GM19043 (cell line): Measurements from ENCODE around the gene DLL3.
"Not testable (repeated sequence)": the region's sequence is repeated elsewhere in the genome, so short reads cannot be mapped to it uniquely, and the experiment has no call there.

ENCODE experiments used
- ATAC-seq: cut with Tn5 transposase; IDR thresholded peaks from one replicate; pipeline ENCODE4 v1.9.1; 2021; ENCODE audit warnings: low read depth; ENCODE audit not compliant: unreplicated experiment

The DLL3 gene, protein sequence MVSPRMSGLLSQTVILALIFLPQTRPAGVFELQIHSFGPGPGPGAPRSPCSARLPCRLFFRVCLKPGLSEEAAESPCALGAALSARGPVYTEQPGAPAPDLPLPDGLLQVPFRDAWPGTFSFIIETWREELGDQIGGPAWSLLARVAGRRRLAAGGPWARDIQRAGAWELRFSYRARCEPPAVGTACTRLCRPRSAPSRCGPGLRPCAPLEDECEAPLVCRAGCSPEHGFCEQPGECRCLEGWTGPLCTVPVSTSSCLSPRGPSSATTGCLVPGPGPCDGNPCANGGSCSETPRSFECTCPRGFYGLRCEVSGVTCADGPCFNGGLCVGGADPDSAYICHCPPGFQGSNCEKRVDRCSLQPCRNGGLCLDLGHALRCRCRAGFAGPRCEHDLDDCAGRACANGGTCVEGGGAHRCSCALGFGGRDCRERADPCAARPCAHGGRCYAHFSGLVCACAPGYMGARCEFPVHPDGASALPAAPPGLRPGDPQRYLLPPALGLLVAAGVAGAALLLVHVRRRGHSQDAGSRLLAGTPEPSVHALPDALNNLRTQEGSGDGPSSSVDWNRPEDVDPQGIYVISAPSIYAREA

DNA sequence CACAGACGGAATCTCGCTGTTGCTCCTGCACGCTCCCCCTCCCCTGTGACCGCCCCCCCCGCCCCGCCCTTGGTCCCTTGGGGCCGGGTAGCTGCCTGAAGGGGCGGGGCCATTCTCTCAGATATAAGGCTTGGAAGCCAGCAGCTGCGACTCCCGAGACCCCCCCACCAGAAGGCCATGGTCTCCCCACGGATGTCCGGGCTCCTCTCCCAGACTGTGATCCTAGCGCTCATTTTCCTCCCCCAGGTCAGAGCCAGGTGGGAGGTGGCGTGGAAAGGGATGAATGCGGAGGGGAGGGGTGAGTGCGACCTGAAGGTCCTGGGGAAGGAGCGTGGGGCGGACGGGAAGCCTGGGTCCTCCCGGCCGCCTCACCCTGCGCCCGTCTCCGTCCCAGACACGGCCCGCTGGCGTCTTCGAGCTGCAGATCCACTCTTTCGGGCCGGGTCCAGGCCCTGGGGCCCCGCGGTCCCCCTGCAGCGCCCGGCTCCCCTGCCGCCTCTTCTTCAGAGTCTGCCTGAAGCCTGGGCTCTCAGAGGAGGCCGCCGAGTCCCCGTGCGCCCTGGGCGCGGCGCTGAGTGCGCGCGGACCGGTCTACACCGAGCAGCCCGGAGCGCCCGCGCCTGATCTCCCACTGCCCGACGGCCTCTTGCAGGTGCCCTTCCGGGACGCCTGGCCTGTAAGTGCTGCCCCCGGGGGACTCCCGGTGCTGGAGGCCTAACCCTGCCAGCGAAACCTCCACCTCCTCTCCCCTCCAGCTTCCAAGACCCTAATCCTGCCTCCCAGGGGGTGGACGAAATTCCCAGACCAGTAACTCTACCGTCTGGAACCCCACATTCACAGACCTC, at the start of gene DLL3:
Gene DLL3 (plus strand): TSS at position 150 of the 845 bp plus-strand sequence. CDS start 28 bp downstream, at position 178.
- ATAC-seq: no peak

DNA sequence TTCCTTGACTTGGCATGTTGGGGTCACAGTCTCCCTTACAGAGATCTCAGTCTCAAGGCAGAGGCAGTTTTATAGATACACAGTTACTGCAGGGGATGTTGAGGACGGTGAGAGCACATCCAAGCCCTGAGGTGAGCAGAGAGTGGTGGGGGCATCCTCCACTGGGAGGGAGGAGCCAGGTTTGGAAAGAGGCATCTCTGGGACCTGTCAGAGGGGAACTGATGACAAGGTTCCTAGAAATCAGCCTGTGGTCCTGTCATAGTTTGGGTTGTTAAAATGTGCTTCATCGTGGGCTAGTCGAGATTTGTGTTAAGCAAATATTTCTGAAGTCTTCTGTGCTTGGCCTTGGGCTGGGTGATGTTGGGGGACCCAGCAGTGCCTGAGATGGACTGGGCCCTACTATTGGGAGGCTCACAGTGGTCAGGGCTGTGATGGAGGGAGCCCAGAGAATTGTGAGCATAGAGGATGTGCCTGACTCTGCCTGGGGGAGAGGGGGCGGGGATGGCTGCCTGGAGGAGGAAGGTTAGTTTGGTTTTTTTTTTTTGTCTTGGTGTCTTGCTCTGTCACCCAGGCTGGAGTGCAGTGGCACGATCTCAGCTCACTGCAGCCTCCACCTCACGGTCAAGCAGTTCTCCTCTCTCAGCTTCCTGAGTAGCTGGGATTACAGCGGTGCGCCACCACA, 49.5 kb upstream of the DLL3 start:
- ATAC-seq: no peak

DNA sequence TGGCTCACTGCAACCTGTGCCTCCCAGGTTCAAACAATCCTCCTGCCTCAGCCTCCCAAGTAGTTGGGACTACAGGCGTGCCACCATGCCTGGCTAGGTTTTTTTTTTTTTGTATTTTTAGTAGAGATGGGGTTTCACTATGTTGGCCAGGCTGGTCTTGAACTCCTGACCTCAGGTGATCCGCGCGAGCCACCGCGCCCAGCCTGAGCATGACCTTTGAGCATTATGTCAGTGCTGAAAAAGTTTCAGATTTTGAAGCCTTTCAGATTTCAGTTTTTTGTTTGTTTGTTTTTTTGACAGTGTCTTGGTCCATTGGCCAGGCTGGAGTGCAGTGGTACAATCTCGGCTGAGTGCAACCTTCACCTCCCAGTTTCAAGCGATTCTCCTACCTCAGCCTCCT, 47.5 kb upstream of the DLL3 start:
- ATAC-seq: not testable (repeated sequence)

DNA sequence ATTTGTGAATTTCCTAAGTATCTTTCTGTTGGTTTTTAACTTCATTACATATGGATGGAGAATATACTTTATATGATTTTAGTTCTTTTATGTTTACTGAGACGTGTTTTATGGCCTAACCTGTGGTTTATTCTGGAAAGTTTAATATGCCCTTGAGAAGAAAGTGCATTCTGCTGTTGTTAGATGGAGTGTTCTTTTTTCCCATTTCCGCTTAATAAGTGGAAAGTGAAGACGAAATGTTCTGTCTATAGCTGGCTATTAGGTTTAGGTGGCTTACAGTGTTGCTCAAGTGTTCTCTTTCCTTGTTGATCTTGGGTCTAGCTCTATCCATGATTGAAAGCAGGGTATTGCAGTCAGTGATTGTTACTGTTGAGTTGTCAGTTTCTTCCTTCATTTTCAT, 35.3 kb upstream of the DLL3 start:
- no peak for ATAC-seq

DNA sequence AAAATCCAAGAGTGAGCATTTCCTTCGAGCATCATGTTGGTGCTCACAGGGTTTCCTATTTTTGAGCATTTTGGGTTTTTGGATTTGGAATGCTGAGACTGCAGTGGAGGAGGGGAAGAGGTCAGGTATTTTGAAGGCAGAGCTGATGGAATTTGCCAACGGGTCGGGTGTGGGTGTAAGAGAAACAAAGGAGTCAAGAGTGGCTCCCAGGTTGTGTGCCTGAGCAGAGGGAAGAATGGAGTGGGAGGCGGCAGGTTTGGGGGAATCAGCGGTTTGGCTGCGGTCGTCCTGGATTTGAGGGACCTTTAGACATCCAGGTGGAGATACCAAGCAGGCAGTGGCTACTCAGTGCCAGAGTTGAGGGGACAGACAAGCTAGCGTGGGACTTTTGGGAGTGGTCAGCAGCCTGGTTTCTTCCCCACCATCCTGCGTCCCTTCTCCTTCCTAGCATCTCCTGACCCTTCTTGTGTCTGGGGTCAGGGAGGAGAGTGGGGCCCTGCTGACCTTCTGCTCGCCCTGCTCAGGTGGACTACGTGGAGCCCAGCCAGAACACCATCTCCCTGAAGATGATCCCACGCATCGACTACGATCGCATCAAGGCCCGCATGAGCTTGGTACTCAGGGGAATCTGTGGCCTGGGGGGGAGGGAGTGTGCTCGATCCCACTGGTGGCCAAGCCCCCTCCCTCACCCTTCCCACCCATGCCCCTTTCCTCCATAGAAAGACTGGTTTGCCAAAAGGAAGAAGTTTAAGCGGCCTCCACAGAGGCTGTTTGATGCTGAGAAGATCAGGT, 32.6 kb upstream of the DLL3 start:
- no peak for ATAC-seq

DNA sequence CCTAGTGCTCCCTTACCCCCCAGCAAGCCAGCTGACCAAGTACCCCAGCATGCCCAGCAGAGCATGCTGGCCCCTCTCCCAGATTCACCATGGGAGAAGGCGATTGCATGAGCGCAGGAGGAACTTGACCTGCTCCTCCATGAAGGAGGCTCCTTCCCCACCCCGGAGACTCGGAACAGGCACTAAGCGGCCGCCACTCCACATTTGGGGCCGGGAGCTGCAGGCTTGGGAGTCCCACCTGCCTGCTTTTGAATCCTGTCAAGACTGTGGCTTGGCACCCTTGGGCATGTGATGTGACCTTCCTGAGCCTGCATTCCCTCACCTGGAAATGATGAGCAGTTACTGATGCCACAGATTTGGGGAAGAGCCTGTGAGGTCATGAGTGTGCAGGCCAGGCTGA, 30.8 kb upstream of the DLL3 start:
- no peak for ATAC-seq

DNA sequence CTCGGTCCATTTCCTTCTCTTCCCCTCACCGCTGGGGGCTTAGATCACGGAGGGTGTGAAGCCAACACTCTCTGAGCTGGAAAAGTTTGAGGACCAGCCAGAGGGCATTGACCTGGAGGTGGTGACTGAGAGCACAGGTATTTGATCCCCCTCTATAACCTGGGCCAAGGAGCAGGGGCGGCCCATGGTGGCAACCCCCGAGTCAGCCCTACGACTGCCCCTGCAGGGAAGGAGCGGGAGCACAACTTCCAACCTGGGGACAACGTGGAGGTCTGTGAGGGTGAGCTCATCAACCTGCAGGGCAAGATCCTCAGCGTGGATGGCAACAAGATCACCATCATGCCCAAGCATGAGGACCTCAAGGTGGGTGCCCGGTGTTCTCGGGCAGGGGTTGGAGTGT, 29.7 kb upstream of the DLL3 start:
- ATAC-seq: no peak

DNA sequence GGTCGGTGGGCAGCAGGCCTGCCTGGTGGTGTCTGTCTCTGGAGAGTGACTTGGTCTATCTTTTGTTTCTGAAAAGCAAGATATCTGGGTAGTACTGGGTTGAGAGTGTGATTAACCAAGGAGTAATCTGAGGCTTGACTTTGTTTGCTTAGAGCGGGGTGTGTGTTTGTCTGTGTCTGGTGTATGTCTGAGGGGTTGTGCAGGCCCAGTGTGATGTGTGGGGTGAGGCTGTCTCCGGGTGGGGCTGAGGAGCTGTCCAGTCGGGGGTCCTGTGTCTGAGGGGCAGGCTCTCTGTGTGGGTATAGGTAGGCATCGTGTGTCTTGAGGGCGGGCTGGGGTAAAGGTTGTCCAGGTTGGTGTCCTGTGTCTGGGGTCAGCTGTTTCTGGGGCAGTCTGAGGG, 29.2 kb upstream of the DLL3 start:
- ATAC-seq: no peak

DNA sequence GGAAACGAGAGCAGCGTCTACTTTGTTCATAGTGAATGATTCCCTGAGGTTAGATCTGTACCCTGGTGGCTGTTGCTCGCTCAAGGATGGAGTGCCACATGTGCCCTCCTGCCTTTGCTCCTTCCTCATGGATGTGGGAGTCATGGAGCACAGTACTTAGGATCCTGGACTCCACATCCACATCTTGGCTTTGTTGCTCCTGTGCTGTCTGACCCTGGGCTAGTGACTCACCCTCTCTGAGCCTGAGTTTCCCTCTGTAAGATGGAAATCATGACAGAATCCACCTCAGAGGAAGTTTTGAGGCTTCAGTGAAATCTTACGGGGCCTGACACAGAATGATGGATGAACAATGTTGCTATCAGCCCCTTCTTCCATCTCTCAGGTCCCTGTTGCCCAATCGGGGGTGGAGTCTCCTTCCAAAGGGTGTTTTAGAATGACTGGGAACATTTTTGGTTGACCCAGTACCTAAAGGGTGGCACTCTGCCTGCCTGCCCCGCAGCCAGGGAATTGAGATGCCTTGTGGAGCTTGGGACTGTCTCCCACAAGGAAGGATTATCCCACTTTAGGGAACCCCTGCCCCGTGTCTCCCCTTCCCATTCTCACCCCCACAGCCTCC, 27.9 kb upstream of the DLL3 start:
- ATAC-seq: no peak

DNA sequence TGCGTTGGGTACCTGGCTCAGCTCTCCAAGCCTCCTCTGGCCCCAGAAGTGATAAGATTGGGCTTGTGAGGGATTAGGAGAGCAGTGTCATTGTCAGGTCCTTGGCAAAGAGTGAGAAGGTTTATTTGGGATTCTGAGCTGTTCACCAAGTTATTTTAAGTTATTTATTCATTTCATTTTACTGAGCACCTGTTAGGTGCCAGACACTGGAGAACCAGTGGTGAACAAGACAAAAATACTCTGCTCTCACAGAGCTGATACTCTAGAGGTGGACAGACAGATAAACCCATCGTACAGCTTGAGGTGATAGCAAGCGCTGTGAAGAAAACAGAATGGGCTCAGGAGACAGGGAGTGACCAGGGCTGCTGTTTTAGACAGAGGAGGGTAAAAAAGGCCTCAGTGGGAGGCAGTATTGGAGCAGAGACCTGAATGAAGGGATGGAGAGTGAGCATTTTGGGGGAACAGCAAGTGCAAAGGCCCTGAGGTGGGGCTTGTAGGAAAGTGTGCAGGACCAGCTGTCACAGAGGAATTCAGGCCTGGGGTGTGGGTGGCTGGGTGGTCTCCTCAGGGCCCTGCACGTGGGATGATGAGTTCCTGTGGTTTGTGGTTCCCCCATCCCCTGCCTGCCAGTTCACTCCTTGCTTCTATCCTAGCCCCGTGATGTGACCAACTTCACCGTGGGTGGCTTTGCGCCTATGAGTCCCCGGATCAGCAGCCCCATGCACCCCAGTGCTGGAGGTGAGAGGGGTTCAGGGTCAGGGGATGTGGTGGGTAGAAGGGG, 26.8 kb upstream of the DLL3 start:
- ATAC-seq: no peak

DNA sequence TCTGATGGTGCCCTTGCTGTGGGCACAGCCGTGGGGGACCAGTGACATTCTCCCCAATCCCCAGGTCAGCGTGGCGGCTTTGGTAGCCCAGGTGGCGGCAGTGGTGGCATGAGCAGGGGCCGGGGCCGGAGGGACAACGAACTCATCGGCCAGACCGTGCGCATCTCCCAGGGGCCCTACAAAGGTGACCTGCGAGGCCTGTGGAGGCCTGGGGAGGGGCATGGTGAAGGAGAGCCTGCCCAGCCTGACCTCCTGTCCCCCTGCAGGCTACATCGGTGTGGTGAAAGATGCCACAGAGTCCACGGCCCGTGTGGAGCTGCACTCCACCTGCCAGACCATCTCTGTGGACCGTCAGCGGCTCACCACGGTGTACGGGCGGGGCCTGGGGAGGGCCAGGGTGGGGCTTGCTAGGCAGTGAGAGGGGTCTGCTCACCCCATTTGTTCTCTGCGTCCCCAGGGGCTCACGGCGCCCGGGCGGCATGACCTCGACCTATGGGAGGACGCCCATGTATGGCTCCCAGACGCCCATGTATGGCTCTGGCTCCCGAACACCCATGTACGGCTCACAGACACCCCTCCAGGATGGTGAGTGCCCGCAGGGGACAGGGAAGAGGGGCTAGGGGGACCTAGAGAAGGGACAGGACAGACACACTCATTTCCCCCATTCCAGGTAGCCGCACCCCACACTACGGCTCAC, 25.9 kb upstream of the DLL3 start:
- ATAC-seq: no peak

DNA sequence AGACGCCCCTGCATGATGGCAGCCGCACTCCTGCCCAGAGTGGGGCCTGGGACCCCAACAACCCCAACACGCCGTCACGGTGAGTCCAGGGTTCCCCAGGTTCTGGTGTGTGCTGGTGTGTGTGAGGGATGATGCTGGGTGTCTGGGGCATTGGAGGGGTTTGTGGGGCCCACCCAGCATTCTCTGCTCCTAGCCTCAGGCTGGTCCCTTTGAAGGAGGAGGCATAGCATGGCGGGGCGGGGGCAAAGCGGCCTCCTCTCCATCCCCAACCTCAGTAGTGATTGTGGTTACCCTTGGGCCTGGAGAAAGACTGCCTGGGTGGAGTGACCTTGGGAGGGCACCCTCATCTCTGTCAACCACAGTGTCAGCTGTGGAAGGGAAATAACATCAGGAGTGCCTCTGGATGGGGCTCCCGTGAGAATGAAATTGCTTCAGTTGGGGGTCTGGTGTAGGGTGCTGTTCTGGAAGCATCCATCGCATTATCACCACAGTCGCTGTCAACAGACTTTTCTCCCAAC, 25.2 kb upstream of the DLL3 start:
- ATAC-seq: no peak

DNA sequence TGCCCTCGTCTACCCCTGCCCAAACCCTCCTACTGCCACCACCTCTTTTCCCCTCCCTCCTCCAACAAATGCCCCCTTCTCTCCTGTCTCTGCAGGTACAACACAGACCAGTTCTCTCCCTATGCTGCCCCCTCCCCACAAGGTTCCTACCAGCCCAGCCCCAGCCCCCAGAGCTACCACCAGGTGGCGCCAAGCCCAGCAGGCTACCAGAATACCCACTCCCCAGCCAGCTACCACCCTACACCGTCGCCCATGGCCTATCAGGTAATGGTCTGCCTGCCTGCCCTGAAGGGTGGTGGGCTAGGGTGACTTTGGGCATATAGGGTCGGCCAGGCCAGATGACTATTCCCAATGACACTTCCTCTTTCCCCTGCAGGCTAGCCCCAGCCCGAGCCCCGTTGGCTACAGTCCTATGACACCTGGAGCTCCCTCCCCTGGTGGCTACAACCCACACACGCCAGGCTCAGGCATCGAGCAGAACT, 24.6 kb upstream of the DLL3 start:
- no peak for ATAC-seq

DNA sequence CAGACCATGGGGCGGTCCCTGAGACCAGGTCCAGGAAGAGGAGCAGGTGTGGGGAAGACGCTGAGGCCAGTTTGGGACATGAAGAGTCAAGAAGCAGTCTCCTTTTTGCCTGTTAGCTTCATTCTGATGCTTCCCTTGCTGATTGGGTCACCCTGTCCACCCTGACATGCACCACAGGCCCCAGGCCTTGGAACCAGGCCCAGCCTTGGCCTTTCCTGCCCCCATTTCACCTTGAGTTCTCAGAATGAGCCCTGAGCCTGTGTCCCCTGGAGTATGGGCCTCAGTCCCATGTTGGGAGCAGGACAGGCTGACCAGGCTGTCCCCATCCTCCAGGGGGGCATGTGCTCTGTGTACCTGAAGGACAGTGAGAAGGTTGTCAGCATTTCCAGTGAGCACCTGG, 23.0 kb upstream of the DLL3 start:
- no peak for ATAC-seq

DNA sequence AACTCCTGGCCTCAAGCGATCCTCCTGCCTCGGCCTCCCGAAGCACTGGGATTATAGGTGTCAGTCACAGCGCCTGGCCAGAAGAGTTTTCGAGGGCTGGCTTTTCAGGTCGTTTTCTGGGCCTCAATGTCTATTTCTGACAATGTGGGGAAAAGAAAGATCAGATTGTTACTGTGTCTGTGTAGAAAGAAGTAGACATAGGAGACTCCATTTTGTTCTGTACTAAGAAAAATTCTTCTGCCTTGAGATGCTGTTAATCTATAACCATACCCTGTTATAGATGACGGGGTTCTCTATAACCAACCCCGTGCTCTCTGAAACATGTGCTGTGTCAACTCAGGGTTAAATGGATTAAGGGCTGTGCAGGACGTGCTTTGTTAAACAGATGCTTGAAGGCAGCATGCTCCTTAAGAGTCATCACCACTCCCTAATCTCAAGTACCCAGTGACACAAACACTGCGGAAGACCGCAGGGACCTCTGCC, 19.4 kb upstream of the DLL3 start:
- not testable (repeated sequence) for ATAC-seq

DNA sequence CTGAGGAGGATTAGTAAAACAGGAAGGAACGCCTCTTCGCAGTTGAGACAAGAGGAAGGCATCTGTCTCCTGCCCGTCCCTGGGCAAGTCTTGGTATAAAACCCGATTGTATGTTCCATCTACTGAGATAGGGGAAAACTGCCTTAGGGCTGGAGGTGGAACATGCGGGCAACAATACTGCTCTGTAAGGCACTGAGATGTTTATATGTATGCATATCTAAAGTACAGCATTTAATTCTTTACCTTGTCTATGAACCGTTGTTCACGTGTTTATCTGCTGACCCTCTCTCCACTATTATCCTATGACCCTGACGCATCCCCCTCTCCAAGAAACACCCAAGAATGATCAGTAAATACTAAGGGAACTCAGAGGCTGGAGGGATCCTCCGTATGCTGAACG, 18.8 kb upstream of the DLL3 start:
- no peak for ATAC-seq

DNA sequence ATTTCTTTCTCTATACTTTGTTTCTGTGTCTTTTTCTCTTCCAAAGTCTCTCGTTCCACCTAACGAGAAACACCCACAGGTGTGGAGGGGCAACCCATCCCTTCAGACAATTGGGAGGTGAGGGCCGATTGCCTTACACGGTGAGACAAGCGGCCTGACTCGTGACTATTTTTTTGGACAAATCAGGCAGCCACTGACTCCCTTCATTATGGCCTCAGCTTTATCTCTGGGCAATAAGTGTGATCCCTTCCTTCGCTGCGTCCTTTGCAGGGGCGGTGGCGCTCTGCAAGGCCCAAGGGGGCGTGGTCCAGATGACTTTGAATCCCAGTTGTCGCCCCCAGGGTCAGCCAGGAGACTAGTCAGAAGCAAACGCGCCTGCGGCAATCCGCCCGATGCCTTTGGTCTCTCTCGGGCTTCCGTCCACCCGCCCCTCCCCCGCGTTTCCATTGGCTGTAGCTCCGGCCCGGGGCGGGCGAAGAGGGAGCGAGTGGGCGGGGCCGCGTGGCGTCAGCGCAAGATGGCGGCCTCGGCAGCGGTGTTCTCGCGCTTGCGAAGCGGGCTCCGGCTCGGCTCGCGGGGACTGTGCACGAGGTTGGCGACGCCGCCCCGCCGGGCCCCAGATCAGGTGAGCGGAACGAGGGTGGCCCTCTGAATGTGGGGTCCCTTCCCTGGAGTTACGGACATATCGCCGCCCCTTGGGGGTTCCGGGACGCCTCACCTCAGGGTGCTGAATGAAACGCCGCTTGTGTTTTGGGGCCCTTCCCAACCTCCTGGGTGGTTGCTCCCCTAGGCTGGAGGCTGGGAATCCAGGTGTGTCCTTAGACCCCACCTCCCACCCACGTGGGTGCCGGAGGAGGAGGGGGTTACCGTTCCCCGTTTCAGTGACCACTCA, 18.2 kb upstream of the DLL3 start, which contains the start of gene TIMM50:
Gene TIMM50 (plus strand): TSS at position 502 of the 892 bp plus-strand sequence. CDS start 16 bp downstream, at position 518.
- peak; percentile 66 for ATAC-seq
